Measurements from ENCODE around the gene CD2BP2.
"Not testable (repeated sequence)": the region's sequence is repeated elsewhere in the genome, so short reads cannot be mapped to it uniquely, and the experiment has no call there.

The CD2BP2 gene

GRCh38 chr16:30358990-30359870 lies 4.1 kb upstream of the CD2BP2 start:
- no peak for DNase-seq

DNA sequence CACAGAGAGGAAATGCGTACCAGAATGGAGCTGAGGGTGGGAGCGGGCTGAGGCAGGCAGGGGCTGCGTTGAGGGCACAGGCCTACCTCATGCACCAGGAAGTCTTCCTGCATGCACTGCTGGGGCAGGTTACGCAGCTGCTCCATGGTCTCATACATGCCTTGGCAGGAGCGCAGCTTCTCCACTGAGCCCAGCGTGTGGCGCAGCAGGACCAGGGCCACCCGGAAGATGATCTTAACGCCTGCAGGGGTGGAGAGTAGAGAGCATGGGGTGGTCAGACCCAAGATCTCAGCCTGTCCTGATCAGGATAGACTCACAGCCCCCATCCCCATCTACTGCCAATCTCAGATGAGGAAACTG lies 3.4 kb upstream of the CD2BP2 start:
- DNase-seq: no peak

GRCh38 chr16:30357715-30358576 lies 2.8 kb upstream of the CD2BP2 start:
- no peak for DNase-seq

GRCh38 chr16:30357085-30357714 lies 2.1 kb upstream of the CD2BP2 start:
- no peak for DNase-seq

DNA sequence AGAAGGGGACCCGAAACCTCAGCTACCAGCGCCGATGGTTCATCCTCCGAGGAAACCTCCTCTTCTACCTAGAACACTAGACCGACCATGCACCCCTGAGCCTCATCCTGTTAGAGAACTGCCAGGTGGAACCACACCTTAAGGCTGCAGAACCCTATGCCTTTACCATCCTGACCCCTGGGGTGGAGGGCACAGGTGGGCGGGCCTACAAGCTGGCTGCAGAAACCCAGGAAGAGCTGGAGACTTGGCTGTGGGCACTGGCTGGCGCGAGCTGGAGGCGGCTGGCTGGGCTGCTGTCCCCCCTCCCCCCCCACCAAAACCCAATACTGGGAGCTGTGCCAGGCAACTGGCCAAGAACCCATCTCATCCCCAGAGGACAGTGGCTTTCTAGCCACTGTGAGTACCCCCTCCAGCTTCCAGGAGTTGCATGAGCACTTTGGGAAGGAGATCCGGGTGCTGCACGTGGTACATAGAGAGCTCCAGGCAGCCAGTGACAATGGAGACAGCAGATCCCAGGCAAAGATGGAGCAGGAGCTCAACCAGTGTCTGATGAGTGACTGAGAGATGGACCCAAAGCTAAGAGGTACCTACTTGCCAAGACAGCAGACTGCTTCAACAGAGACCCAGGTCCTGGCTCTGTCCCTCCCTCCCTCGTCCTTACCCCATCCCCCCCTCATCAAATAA lies 1.4 kb upstream of the CD2BP2 start:
- DNase-seq: no peak

DNA sequence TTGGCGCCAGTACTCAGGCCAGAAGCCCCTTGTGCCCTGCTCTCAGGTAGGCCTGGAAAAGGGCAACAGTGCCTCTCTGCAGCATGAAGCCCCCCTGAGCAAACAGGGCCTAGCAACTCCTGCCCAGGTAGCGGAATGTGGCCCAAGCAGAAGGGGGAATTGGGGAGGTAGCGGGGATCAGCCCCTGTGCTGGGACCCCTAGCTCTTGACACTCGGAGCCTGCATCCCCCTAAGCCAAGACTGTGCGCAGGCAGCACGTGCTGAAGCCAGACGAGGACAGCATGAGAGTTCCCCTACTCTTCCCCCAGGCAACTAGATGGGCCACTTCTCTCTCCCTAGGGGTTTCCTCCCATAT lies 823 bp upstream of the CD2BP2 start:
- DNase-seq: no peak

GRCh38 chr16:30354423-30355143 lies 525 bp downstream of the CD2BP2 start:
- DNase-seq: no peak

GRCh38 chr16:30353438-30354129 lies 1.5 kb downstream of the CD2BP2 start:
- DNase-seq: no peak

GRCh38 chr16:30352488-30353401 lies 2.4 kb downstream of the CD2BP2 start:
- no peak for DNase-seq

GRCh38 chr16:30351586-30352419 lies 3.3 kb downstream of the CD2BP2 start:
- peak; percentile 83 for DNase-seq

DNA sequence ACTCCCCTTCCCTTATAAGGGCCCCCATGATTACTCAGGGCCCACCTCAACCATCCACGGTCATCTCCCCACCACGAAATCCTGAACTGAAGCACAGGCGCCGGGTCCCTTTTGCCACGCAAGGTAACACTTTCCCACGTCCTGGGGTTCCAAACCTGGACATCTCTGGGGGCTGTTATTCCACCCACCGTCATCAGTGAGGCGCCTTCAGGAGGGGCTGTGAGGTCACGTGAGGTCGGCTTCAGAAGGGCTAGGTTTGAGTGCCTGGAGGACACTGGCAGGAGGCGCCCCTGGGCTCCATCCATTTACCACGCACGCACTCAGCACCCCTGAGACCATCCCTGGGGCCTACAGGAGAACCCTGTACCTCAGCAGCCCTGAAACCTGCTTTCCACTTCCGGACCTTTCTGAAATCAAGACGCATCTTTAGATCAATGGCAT lies 4.1 kb downstream of the CD2BP2 start:
- no peak for DNase-seq

DNA sequence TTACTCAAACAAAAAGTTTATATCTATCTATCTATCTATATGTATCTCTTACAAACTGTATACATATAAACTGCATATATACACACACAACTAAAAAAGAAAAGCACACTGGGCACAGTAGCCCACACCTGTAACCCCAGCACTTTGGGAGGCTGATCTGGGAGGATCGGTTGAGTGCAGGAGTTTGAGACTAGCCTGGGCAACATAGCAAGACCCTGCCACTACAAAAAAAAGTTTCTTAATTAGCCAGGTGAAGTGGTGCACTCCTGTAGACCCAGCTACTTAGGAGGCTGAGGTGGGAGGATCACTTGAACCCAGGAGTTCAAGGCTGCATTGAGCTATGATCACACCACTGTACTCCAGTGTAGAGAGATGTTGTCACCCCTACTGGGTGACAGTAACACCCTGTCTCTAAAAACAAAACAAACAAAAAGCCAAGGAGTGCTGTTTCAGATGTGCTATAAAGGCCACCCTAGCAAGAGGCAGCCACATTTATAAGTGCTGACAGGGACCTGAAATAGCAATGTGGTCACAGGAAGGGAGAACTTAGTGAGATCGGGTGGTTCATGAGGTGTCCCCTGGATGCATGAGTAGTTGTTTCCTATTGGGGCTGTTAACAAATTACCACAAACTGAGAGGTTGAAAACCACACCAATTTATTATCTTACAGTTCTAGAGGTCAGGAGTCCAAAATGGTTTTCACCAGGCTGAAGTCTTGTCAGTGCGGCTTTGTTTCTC lies 4.8 kb downstream of the CD2BP2 start:
- DNase-seq: no peak

GRCh38 chr16:30349675-30350074 lies 5.4 kb downstream of the CD2BP2 start:
- DNase-seq: no peak

DNA sequence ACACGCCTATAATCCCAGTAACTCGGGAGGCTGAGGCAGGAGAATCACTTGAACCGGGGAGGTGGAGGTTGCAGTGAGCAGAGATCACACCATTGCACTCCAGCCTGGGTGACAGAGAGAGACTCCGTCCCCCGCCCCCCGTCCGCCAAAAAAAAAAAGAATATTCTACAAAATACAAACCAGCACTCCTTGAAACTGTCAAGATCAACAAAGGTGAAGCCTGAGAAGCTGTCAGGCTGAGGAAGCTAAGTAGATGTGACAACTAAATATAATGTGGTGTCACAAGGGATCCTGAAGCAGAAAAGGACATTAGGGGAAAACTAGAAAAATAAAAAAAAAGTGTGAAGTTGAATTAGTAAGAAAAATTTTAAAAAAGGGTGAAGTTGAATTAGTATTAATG lies 6.2 kb downstream of the CD2BP2 start:
- no peak for DNase-seq

- no peak for DNase-seq
These were observed 7.0 kb downstream of the CD2BP2 start for GRCh38 chr16:30348113-30348512.

GRCh38 chr16:30346286-30346685 lies 8.8 kb downstream of the CD2BP2 start:
- no peak for DNase-seq

DNA sequence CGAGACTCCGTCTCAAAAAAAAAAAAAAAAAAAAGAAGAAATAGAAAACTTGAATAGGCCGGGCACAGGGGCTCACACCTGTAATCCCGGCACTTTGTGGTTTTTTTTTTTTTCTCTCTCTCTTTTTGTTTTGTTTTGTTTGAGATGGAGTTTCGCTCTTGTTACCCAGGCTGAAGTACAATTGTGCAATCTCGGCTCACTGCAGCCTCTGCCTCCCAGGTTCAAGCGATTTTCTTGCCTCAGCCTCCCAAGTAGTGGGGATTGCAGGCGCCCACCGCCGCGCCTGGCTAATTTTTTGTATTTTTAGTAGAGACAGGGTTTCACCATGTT lies 11.7 kb downstream of the CD2BP2 start:
- DNase-seq: not testable (repeated sequence)

DNA sequence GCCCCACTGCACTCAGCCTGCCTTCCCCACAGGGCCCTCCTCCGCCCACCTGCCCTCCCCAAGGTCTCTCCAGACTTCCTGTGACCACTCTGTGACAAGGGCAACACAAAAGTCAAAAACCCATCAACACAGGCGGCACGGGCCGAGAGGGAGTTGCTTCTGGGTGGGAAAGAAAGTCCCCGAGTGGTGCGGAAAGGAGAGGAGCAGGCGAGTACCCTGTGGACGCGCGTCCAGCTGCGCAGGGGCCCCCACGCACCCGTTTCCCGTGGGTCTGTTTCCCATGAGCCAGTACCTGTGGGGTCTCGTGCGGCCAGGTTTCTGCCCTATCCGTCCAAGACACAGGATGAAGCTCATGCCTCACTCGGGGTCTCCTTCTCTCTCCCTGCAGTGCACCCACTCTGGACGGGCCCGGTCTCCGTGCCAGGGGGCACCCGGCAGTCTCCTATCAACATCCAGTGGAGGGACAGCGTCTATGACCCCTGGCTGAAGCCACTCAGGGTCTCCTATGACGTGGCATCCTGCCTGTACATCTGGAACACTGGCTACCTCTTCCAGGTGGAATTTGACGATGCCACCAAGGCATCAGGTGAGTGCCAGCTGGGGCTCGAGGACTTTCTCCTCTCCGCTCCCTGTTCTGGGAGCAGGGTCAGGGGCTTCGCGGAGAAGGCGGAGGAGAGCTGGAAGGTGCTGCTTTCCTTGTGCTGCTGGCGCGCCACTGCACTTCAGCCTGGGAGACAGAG lies 12.2 kb downstream of the CD2BP2 start:
- no peak for DNase-seq

Data from EL (cell line).